ENCODE measurements around the gene ADRM1.

The ADRM1 gene

DNA sequence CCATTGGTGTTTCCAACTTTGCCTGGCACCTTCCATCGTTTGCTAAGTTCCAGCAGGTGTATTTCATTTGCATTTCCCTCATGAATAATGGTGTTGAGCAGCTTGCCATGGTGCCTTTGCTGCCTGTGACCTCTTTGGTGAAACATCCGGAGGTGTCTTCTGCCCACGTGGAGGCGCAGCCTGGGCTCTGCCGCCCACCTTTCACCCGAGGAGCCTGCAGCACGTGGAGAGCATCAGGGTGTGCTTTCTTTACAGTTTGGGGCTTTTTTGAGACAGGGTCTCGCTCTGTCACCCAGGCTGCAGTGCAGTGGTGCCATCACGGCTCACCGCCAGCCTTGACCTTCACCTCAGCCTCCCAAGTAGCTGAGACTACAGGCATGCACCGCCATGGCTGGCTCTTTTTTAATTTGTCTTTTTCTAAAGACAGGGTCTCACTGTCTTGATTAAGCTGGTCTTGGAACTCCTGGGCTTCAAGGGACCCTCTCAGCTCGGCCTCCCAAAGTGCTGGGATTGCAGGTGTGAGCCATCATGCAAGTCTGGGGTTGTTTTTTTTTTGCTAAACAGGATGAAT lies 3.0 kb upstream of the ADRM1 start:
- Histone ChIP-seq H3K27ac (no peak overlapping the region), H3K36me3 (replicated peaks) (peaks cover 22% of the 10 kb centered on the region), H3K27me3 (replicated peaks) (no peaks in the 10 kb centered on the region), H3K4me3 (ENCODE audit: low read depth, low read length) (no peak overlapping the region)
- DNase-seq = no peak
- in situ Hi-C loops (cut with HindIII; ENCODE audit: low pct_ligation_motif_present, low sequenced_read_pairs) = loop anchor here (25.0 kb wide), 1 partner anchor 88 kb away; the partner anchor contains the start of gene RPS21
- TF ChIP-seq, protein P1, sequence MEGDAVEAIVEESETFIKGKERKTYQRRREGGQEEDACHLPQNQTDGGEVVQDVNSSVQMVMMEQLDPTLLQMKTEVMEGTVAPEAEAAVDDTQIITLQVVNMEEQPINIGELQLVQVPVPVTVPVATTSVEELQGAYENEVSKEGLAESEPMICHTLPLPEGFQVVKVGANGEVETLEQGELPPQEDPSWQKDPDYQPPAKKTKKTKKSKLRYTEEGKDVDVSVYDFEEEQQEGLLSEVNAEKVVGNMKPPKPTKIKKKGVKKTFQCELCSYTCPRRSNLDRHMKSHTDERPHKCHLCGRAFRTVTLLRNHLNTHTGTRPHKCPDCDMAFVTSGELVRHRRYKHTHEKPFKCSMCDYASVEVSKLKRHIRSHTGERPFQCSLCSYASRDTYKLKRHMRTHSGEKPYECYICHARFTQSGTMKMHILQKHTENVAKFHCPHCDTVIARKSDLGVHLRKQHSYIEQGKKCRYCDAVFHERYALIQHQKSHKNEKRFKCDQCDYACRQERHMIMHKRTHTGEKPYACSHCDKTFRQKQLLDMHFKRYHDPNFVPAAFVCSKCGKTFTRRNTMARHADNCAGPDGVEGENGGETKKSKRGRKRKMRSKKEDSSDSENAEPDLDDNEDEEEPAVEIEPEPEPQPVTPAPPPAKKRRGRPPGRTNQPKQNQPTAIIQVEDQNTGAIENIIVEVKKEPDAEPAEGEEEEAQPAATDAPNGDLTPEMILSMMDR (IDR thresholded peaks at IDR 0.05; ENCODE audit: low read depth, low read length, missing control alignments) = no peak

GRCh38 chr20:62300319-62300718 lies 2.5 kb upstream of the ADRM1 start:
- no peak overlapping the region for H3K4me3 ChIP-seq (ENCODE audit: low read depth, low read length)
- in situ Hi-C loops (cut with HindIII; ENCODE audit: low pct_ligation_motif_present, low sequenced_read_pairs) = no loop called here
- no peak for DNase-seq
- H3K27ac ChIP-seq = no peak overlapping the region
- H3K36me3 ChIP-seq (replicated peaks) = peaks cover 23% of the 10 kb centered on the region
- TF ChIP-seq, protein P1 (IDR thresholded peaks at IDR 0.05; ENCODE audit: low read depth, low read length, missing control alignments) = no peak
- no peaks in the 10 kb centered on the region for H3K27me3 ChIP-seq (replicated peaks)

- Histone ChIP-seq H3K27me3 (replicated peaks) (no peaks in the 10 kb centered on the region), H3K27ac (no peak overlapping the region), H3K4me3 (ENCODE audit: low read depth, low read length) (no peak overlapping the region), H3K36me3 (replicated peaks) (peaks cover 22% of the 10 kb centered on the region)
- no peak for DNase-seq
- in situ Hi-C loops (cut with HindIII; ENCODE audit: low pct_ligation_motif_present, low sequenced_read_pairs) = no loop called here
- TF ChIP-seq, protein P1 (IDR thresholded peaks at IDR 0.05; ENCODE audit: low read depth, low read length, missing control alignments) = no peak
Measured at GRCh38 chr20:62301111-62301668, 1.6 kb upstream of the ADRM1 start.

DNA sequence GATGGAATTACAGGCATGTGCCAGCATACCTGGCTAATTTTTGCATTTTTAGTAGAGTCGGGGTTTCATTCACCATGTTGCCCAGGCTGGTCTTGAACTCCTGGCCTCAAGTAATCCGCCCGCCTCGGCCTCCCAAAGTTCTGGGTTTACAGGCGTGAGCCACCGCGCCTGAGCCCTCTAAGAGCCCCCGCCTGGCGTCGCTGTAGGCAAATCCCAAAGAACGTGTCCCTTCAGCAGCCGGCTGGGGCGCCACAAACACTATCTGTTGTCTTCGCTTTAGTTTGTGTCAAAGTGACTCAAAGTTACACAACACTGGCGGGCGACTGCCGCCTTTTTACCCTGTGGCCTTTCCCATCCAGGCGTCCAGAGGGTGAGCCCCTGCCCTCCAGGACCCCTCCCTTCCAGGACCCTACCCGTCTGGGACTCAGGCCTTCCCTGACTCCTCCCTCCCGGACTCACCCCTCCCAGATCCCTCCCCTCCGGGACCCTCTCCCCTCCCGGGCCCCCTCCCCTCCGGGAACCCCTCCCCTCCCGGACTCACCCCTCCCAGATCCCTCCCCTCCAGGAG lies 940 bp upstream of the ADRM1 start:
- TF ChIP-seq, protein P1 (IDR thresholded peaks at IDR 0.05; ENCODE audit: low read depth, low read length, missing control alignments) = peak; percentile 95
- H3K36me3 ChIP-seq (replicated peaks) = peaks cover 29% of the 10 kb centered on the region
- peak overlapping the region; percentile 83 for H3K27ac ChIP-seq
- H3K4me3 ChIP-seq (ENCODE audit: low read depth, low read length) = peak overlapping the region; percentile 70
- DNase-seq = peak; percentile 89
- in situ Hi-C loops (cut with HindIII; ENCODE audit: low pct_ligation_motif_present, low sequenced_read_pairs) = no loop called here
- H3K27me3 ChIP-seq (replicated peaks) = no peaks in the 10 kb centered on the region

GRCh38 chr20:62303062-62303339 lies 204 bp downstream of the ADRM1 start:
- TF ChIP-seq, protein P1 (IDR thresholded peaks at IDR 0.05; ENCODE audit: low read depth, low read length, missing control alignments) = no peak
- peaks cover 40% of the 10 kb centered on the region for H3K36me3 ChIP-seq (replicated peaks)
- no peak for DNase-seq
- peak overlapping the region; percentile 56 for H3K27ac ChIP-seq
- H3K27me3 ChIP-seq (replicated peaks) = no peaks in the 10 kb centered on the region
- H3K4me3 ChIP-seq (ENCODE audit: low read depth, low read length) = peak overlapping the region; percentile 85
- in situ Hi-C loops (cut with HindIII; ENCODE audit: low pct_ligation_motif_present, low sequenced_read_pairs) = no loop called here
